K562 (cell line): Measurements from ENCODE around the gene FXYD1. TPM values are rescaled to one million over a fixed set of nuclear protein-coding genes. Genes with fewer than 3 reads are reported as not detected.

ENCODE experiments used
- polyA plus RNA-seq, 8 experiments: library from polyadenylated mRNA; depleted of rRNA in 4 of 8; stranded (reverse) in 5 of 8; unstranded in 3 of 8; fragments of >200 nt; fragmentation: Nextera tagmentation in 2 of 8; fragmentation: Illumina TruSeq in 1 of 8; extraction: Ambion mirVana in 2 of 8; extraction: Trizol in 1 of 8; gene quantifications; 2 replicates each; pipeline versions ENCODE4 v1.2.1 to v1.2.3, GENCODE V29; 2011 to 2014; ENCODE audit warnings: inconsistent platforms in 1 of 8, missing spikeins in 1 of 8
- small RNA-seq: library from RNA; depleted of rRNA; stranded (forward); fragments of <200 nt; gene quantifications from one replicate; pipeline ENCODE3, GENCODE V24; 2014
- total RNA-seq, 7 experiments: library from RNA; depleted of rRNA in 6 of 7; stranded (reverse); fragments of >200 nt in 6 of 7; fragmentation: Illumina TruSeq in 2 of 7; extraction: Trizol in 2 of 7; gene quantifications; 2 replicates each; pipeline versions ENCODE4 v1.2.1 to v1.2.3, GENCODE V29; 2011 to 2021; ENCODE audit warnings: low replicate concordance in 1 of 7

Gene FXYD1
- total and polyA plus RNA-seq, 9 of the 15 experiments (the other 6 are each of a cell fraction or from before 2014, with no cell fraction given): 0.40 to 3.2 (median 1.8) TPM; not detected in 3

Small RNA genes within 50 kb of the gene (small RNA-seq; reads per million reads assigned to genes)
- not detected for gene AC020907.2

Other genes starting within 250 kb of the FXYD1 start
Only the 7 nearest of the 18 such genes appear.
- gene SCN1B, start 108.4 kb upstream of the FXYD1 start, total RNA-seq (2014; rRNA removed): 0.91 and 1.6 TPM in 2 replicates
- gene SCN1B, start 108.4 kb upstream of the FXYD1 start, total RNA-seq (2014; rRNA removed; fragmentation: Illumina TruSeq; extraction: Trizol): 0.51 and 0.80 TPM in 2 replicates
- 0.91 and 1.2 TPM in 2 replicates for gene SCN1B, start 108.4 kb upstream of the FXYD1 start, total RNA-seq (2015; rRNA removed; fragmentation: Illumina TruSeq; extraction: Trizol)
- 1.8 TPM in 2 replicates for gene SCN1B, start 108.4 kb upstream of the FXYD1 start, total RNA-seq (2021)
- 2.5 and 4.2 TPM in 2 replicates for gene SCN1B, start 108.4 kb upstream of the FXYD1 start, polyA plus RNA-seq (2011; rRNA removed)
- 0.79 and 1.0 TPM in 2 replicates for gene SCN1B, start 108.4 kb upstream of the FXYD1 start, polyA plus RNA-seq (2014; fragmentation: Illumina TruSeq; extraction: Trizol)
- under 1 TPM; 0.03 to 0.06 TPM for gene SCN1B, start 108.4 kb upstream of the FXYD1 start, polyA plus RNA-seq (2014; fragmentation: Nextera tagmentation; extraction: Ambion mirVana)
- 1.2 and 2.1 TPM in 2 replicates for gene SCN1B, start 108.4 kb upstream of the FXYD1 start, polyA plus RNA-seq (2014; rRNA removed)
- not detected in 2 replicates for gene HPN, start 97.1 kb upstream of the FXYD1 start, total RNA-seq (2014; rRNA removed)
- not detected in 2 replicates for gene HPN, start 97.1 kb upstream of the FXYD1 start, total RNA-seq (2014; rRNA removed; fragmentation: Illumina TruSeq; extraction: Trizol)
- gene HPN, start 97.1 kb upstream of the FXYD1 start, total RNA-seq (2015; rRNA removed; fragmentation: Illumina TruSeq; extraction: Trizol): 0.15 TPM in 1 of 2 replicates, not detected in the other
- gene HPN, start 97.1 kb upstream of the FXYD1 start, total RNA-seq (2021): 0.20 and 0.36 TPM in 2 replicates
- 0.10 and 0.11 TPM in 2 replicates for gene HPN, start 97.1 kb upstream of the FXYD1 start, polyA plus RNA-seq (2011; rRNA removed)
- gene HPN, start 97.1 kb upstream of the FXYD1 start, polyA plus RNA-seq (2014; fragmentation: Illumina TruSeq; extraction: Trizol): not detected in 2 replicates
- gene HPN, start 97.1 kb upstream of the FXYD1 start, polyA plus RNA-seq (2014; fragmentation: Nextera tagmentation; extraction: Ambion mirVana): not detected
- not detected in 2 replicates for gene HPN, start 97.1 kb upstream of the FXYD1 start, polyA plus RNA-seq (2014; rRNA removed)
- not detected in 2 replicates for gene FXYD3, start 23.0 kb upstream of the FXYD1 start, total RNA-seq (2014; rRNA removed)
- gene FXYD3, start 23.0 kb upstream of the FXYD1 start, total RNA-seq (2014; rRNA removed; fragmentation: Illumina TruSeq; extraction: Trizol): not detected in 2 replicates
- not detected in 2 replicates for gene FXYD3, start 23.0 kb upstream of the FXYD1 start, total RNA-seq (2015; rRNA removed; fragmentation: Illumina TruSeq; extraction: Trizol)
- gene FXYD3, start 23.0 kb upstream of the FXYD1 start, total RNA-seq (2021): 0.24 and 0.60 TPM in 2 replicates
- gene FXYD3, start 23.0 kb upstream of the FXYD1 start, polyA plus RNA-seq (2011; rRNA removed): not detected in 2 replicates
- gene FXYD3, start 23.0 kb upstream of the FXYD1 start, polyA plus RNA-seq (2014; fragmentation: Illumina TruSeq; extraction: Trizol): not detected in 2 replicates
- not detected for gene FXYD3, start 23.0 kb upstream of the FXYD1 start, polyA plus RNA-seq (2014; fragmentation: Nextera tagmentation; extraction: Ambion mirVana)
- not detected in 2 replicates for gene FXYD3, start 23.0 kb upstream of the FXYD1 start, polyA plus RNA-seq (2014; rRNA removed)
- 0.14 TPM in 1 of 2 replicates, not detected in the other for gene LGI4, start 3.8 kb upstream of the FXYD1 start, total RNA-seq (2014; rRNA removed)
- not detected in 2 replicates for gene LGI4, start 3.8 kb upstream of the FXYD1 start, total RNA-seq (2014; rRNA removed; fragmentation: Illumina TruSeq; extraction: Trizol)
- gene LGI4, start 3.8 kb upstream of the FXYD1 start, total RNA-seq (2015; rRNA removed; fragmentation: Illumina TruSeq; extraction: Trizol): not detected in 2 replicates
- gene LGI4, start 3.8 kb upstream of the FXYD1 start, total RNA-seq (2021): 0.24 TPM in 1 of 2 replicates, not detected in the other
- gene LGI4, start 3.8 kb upstream of the FXYD1 start, polyA plus RNA-seq (2011; rRNA removed): 0.29 and 0.73 TPM in 2 replicates
- gene LGI4, start 3.8 kb upstream of the FXYD1 start, polyA plus RNA-seq (2014; fragmentation: Illumina TruSeq; extraction: Trizol): 0.30 and 0.33 TPM in 2 replicates
- not detected for gene LGI4, start 3.8 kb upstream of the FXYD1 start, polyA plus RNA-seq (2014; fragmentation: Nextera tagmentation; extraction: Ambion mirVana)
- 0.21 and 1.1 TPM in 2 replicates for gene LGI4, start 3.8 kb upstream of the FXYD1 start, polyA plus RNA-seq (2014; rRNA removed)
- gene FXYD7, start 4.4 kb downstream of the FXYD1 start, total RNA-seq (2014; rRNA removed): not detected in 2 replicates
- not detected in 2 replicates for gene FXYD7, start 4.4 kb downstream of the FXYD1 start, total RNA-seq (2014; rRNA removed; fragmentation: Illumina TruSeq; extraction: Trizol)
- gene FXYD7, start 4.4 kb downstream of the FXYD1 start, total RNA-seq (2015; rRNA removed; fragmentation: Illumina TruSeq; extraction: Trizol): 0.26 and 0.36 TPM in 2 replicates
- 0.27 and 0.80 TPM in 2 replicates for gene FXYD7, start 4.4 kb downstream of the FXYD1 start, total RNA-seq (2021)
- gene FXYD7, start 4.4 kb downstream of the FXYD1 start, polyA plus RNA-seq (2011; rRNA removed): 0.18 and 0.26 TPM in 2 replicates
- 0.28 TPM in 1 of 2 replicates, not detected in the other for gene FXYD7, start 4.4 kb downstream of the FXYD1 start, polyA plus RNA-seq (2014; fragmentation: Illumina TruSeq; extraction: Trizol)
- gene FXYD7, start 4.4 kb downstream of the FXYD1 start, polyA plus RNA-seq (2014; fragmentation: Nextera tagmentation; extraction: Ambion mirVana): under 1 TPM; 0.10 to 0.13 TPM
- 0.32 and 0.46 TPM in 2 replicates for gene FXYD7, start 4.4 kb downstream of the FXYD1 start, polyA plus RNA-seq (2014; rRNA removed)
- 174 and 300 TPM in 2 replicates for gene FXYD5, start 15.9 kb downstream of the FXYD1 start, total RNA-seq (2014; rRNA removed)
- 122 and 147 TPM in 2 replicates for gene FXYD5, start 15.9 kb downstream of the FXYD1 start, total RNA-seq (2014; rRNA removed; fragmentation: Illumina TruSeq; extraction: Trizol)
- 252 and 264 TPM in 2 replicates for gene FXYD5, start 15.9 kb downstream of the FXYD1 start, total RNA-seq (2015; rRNA removed; fragmentation: Illumina TruSeq; extraction: Trizol)
- 250 and 256 TPM in 2 replicates for gene FXYD5, start 15.9 kb downstream of the FXYD1 start, total RNA-seq (2021)
- gene FXYD5, start 15.9 kb downstream of the FXYD1 start, polyA plus RNA-seq (2011; rRNA removed): 104 and 125 TPM in 2 replicates
- gene FXYD5, start 15.9 kb downstream of the FXYD1 start, polyA plus RNA-seq (2014; fragmentation: Illumina TruSeq; extraction: Trizol): 522 and 537 TPM in 2 replicates
- 100 to 1,000 TPM; 125 to 198 TPM for gene FXYD5, start 15.9 kb downstream of the FXYD1 start, polyA plus RNA-seq (2014; fragmentation: Nextera tagmentation; extraction: Ambion mirVana)
- gene FXYD5, start 15.9 kb downstream of the FXYD1 start, polyA plus RNA-seq (2014; rRNA removed): 120 and 155 TPM in 2 replicates
- gene FAM187B, start 89.9 kb downstream of the FXYD1 start, total RNA-seq (2014; rRNA removed): 0.09 TPM in 1 of 2 replicates, not detected in the other
- not detected in 2 replicates for gene FAM187B, start 89.9 kb downstream of the FXYD1 start, total RNA-seq (2014; rRNA removed; fragmentation: Illumina TruSeq; extraction: Trizol)
- gene FAM187B, start 89.9 kb downstream of the FXYD1 start, total RNA-seq (2015; rRNA removed; fragmentation: Illumina TruSeq; extraction: Trizol): not detected in 2 replicates
- not detected in 2 replicates for gene FAM187B, start 89.9 kb downstream of the FXYD1 start, total RNA-seq (2021)
- not detected in 2 replicates for gene FAM187B, start 89.9 kb downstream of the FXYD1 start, polyA plus RNA-seq (2011; rRNA removed)
- gene FAM187B, start 89.9 kb downstream of the FXYD1 start, polyA plus RNA-seq (2014; fragmentation: Illumina TruSeq; extraction: Trizol): not detected in 2 replicates
- under 1 TPM in 1 of 2 experiments, not detected in 1; 0.04 TPM for gene FAM187B, start 89.9 kb downstream of the FXYD1 start, polyA plus RNA-seq (2014; fragmentation: Nextera tagmentation; extraction: Ambion mirVana)
- gene FAM187B, start 89.9 kb downstream of the FXYD1 start, polyA plus RNA-seq (2014; rRNA removed): not detected in 2 replicates